ENCODE data around the gene CLCN7. TPM values are rescaled to one million over a fixed set of nuclear protein-coding genes. Genes with fewer than 3 reads are reported as not detected.

CLCN7 gene
- total RNA-seq, 4 donors from 2014 or later, result 46.3 to 140 (median 72.4) TPM

GRCh38 chr16:1518626-1519135 lies 43.9 kb upstream of the CLCN7 start:
- TF ChIP-seq, protein P1, sequence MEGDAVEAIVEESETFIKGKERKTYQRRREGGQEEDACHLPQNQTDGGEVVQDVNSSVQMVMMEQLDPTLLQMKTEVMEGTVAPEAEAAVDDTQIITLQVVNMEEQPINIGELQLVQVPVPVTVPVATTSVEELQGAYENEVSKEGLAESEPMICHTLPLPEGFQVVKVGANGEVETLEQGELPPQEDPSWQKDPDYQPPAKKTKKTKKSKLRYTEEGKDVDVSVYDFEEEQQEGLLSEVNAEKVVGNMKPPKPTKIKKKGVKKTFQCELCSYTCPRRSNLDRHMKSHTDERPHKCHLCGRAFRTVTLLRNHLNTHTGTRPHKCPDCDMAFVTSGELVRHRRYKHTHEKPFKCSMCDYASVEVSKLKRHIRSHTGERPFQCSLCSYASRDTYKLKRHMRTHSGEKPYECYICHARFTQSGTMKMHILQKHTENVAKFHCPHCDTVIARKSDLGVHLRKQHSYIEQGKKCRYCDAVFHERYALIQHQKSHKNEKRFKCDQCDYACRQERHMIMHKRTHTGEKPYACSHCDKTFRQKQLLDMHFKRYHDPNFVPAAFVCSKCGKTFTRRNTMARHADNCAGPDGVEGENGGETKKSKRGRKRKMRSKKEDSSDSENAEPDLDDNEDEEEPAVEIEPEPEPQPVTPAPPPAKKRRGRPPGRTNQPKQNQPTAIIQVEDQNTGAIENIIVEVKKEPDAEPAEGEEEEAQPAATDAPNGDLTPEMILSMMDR (IDR thresholded peaks at IDR 0.05), result no peak
- no peak for TF ChIP-seq POLR2A (IDR thresholded peaks at IDR 0.05)
- WGBS, 2 donors, result 91 to 95% methylated on average over 16 of the region's 16 CpGs
- no peak for DNase-seq (ENCODE audit: low spot score in 2 of 2)
- intact Hi-C loops (cut with DNase I; ENCODE audit: low total_unique reads), result no loop called here
- H3K4me3 ChIP-seq (ENCODE audit: low read depth, poor library complexity, severe bottlenecking), result no peak overlapping the region

GRCh38 chr16:1514507-1514906 lies 39.7 kb upstream of the CLCN7 start:
- H3K4me3 ChIP-seq (ENCODE audit: low read depth, poor library complexity, severe bottlenecking), result no peak overlapping the region
- intact Hi-C loops (cut with DNase I; ENCODE audit: low total_unique reads), result no loop called here
- DNase-seq (ENCODE audit: low spot score in 2 of 2), result no peak
- TF ChIP-seq POLR2A (IDR thresholded peaks at IDR 0.05), result no peak
- TF ChIP-seq, protein P1 (IDR thresholded peaks at IDR 0.05), result no peak
- WGBS, 2 donors, result 67 to 98% methylated on average over 3 of the region's 3 CpGs

DNA sequence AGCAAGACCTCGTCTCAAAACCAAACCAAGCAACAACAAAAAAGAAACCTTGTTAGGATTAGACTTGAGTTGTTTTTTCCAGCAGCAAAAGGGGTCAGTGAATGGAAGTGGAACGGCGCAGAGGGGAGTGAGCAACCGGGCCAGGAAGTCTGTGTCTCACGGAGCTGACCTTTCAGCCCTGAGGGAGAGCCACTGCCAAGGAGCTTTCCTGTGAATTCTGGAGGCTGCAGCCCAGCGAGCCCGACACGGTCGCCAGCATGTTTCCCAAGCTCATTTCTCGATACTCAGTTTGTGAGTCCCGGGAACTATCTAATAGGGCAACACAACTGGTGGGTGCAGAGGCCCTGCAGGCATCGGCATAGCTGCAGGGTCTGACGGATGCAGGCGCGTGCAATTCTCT lies 37.9 kb upstream of the CLCN7 start:
- intact Hi-C loops (cut with DNase I; ENCODE audit: low total_unique reads), result no loop called here
- 78 to 79% methylated on average over 15 of the region's 15 CpGs for WGBS, 2 donors
- no peak overlapping the region for H3K4me3 ChIP-seq (ENCODE audit: low read depth, poor library complexity, severe bottlenecking)
- TF ChIP-seq, protein P1 (IDR thresholded peaks at IDR 0.05), result no peak
- no peak for TF ChIP-seq POLR2A (IDR thresholded peaks at IDR 0.05)
- DNase-seq (ENCODE audit: low spot score in 2 of 2), result no peak

DNA sequence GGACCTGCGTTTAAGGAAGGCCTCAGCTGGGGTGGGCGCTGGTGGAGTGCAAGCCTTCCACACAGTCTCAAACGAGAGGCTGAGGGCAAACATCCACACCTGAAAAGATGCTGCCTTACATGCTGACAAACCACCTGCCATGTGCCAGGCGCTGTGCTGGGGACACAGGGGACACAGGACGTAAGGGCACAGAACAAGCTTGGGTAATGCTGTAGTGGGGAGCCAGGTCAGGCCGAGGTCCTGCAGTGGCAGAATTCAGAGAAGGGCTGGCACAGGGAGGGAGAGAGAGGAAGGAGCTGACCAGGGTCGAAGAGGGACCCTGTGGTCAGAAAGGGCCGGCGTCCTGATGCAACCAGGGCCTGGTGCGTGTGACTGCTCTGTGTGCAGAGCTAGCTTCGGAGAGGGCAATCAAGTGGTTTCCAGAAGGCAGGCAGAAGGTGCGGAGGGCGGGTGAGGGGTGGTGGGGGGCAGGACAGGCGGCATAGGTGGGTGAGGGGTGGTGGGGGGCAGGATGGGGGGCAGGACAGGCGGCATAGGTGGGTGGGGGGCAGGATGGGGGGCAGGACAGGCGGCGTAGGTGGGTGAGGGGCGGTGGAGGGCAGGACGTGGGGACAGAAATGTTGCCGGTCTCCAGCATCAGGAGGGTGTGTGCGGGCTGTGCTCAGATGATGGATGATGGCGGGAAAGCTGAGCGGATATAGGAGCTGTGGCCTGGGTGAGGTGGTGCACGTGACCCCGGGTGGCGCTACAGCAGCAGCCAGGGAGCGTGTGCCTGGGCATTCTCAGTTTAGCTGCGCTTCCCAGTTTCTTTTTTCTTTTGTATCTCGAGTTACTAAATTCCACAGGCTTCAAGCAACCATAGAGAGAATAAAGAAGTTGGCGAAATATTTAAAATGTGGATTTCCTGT lies 37.1 kb upstream of the CLCN7 start:
- no peak for DNase-seq (ENCODE audit: low spot score in 2 of 2)
- 83 to 88% methylated on average over 30 of the region's 30 CpGs for WGBS, 2 donors

GRCh38 chr16:1510941-1511351 lies 36.1 kb upstream of the CLCN7 start:
- no peak overlapping the region for H3K4me3 ChIP-seq (ENCODE audit: low read depth, poor library complexity, severe bottlenecking)
- intact Hi-C loops (cut with DNase I; ENCODE audit: low total_unique reads), result no loop called here
- 85 to 94% methylated on average over 19 to 20 of the region's 26 CpGs for WGBS, 2 donors
- TF ChIP-seq, protein P1 (IDR thresholded peaks at IDR 0.05), result no peak
- TF ChIP-seq POLR2A (IDR thresholded peaks at IDR 0.05), result no peak
- no peak for DNase-seq (ENCODE audit: low spot score in 2 of 2)

More for the DNA sequence above, 37.1 kb upstream of the CLCN7 start:
- intact Hi-C loops (cut with DNase I; ENCODE audit: low total_unique reads), result no loop called here
- no peak overlapping the region for H3K4me3 ChIP-seq (ENCODE audit: low read depth, poor library complexity, severe bottlenecking)
- TF ChIP-seq POLR2A (IDR thresholded peaks at IDR 0.05), result no peak
- TF ChIP-seq, protein P1 (IDR thresholded peaks at IDR 0.05), result no peak
